ENCODE measurements around the gene RPS6KA6. TPM values are rescaled to one million over a fixed set of nuclear protein-coding genes. Genes with fewer than 3 reads are reported as not detected.

The RPS6KA6 gene
- polyA plus RNA-seq (2012; ENCODE audit: missing spikeins): 0.91 TPM

GRCh38 chrX:84187533-84188319, at the start of gene RPS6KA6:
RPS6KA6 (minus strand) TSS chrX:84188199; CDS start chrX:84187899, 300 bp downstream.
- DNase-seq (ENCODE audit: insufficient read length) (peak; percentile 23), FAIRE-seq (no peak)
- no peak for TF ChIP-seq TAF1 (IDR thresholded peaks at IDR 0.05; ENCODE audit: borderline replicate concordance, low read depth, low read length)
- no peak for TF ChIP-seq POLR2AphosphoS5 (IDR thresholded peaks at IDR 0.05; ENCODE audit: low read depth, low read length)
- TF ChIP-seq POLR2A (IDR thresholded peaks at IDR 0.05; ENCODE audit: low read depth, low read length): no peak

- no peak for TF ChIP-seq POLR2A (IDR thresholded peaks at IDR 0.05; ENCODE audit: low read depth, low read length)
- TF ChIP-seq POLR2AphosphoS5 (IDR thresholded peaks at IDR 0.05; ENCODE audit: low read depth, low read length): no peak
- no peak for TF ChIP-seq TAF1 (IDR thresholded peaks at IDR 0.05; ENCODE audit: borderline replicate concordance, low read depth, low read length)
- no peak for FAIRE-seq
- DNase-seq (ENCODE audit: insufficient read length): no peak
Observed at GRCh38 chrX:84224741-84225140, 36.7 kb upstream of the RPS6KA6 start.

- TF ChIP-seq POLR2A (IDR thresholded peaks at IDR 0.05; ENCODE audit: low read depth, low read length): no peak
- no peak for TF ChIP-seq POLR2AphosphoS5 (IDR thresholded peaks at IDR 0.05; ENCODE audit: low read depth, low read length)
- TF ChIP-seq TAF1 (IDR thresholded peaks at IDR 0.05; ENCODE audit: borderline replicate concordance, low read depth, low read length): no peak
- DNase-seq (ENCODE audit: insufficient read length) (no peak), FAIRE-seq (no peak)
Observed at GRCh38 chrX:84223261-84223660, 35.3 kb upstream of the RPS6KA6 start.

GRCh38 chrX:84221181-84221580, 33.2 kb upstream of the RPS6KA6 start:
- no peak for FAIRE-seq

GRCh38 chrX:84219551-84219950, 31.6 kb upstream of the RPS6KA6 start:
- FAIRE-seq: no peak
- DNase-seq (ENCODE audit: insufficient read length): no peak
- TF ChIP-seq POLR2AphosphoS5 (IDR thresholded peaks at IDR 0.05; ENCODE audit: low read depth, low read length): no peak
- no peak for TF ChIP-seq POLR2A (IDR thresholded peaks at IDR 0.05; ENCODE audit: low read depth, low read length)
- TF ChIP-seq TAF1 (IDR thresholded peaks at IDR 0.05; ENCODE audit: borderline replicate concordance, low read depth, low read length): no peak

More at GRCh38 chrX:84221181-84221580, 33.2 kb upstream of the RPS6KA6 start:
- no peak for DNase-seq (ENCODE audit: insufficient read length)
- TF ChIP-seq POLR2A (IDR thresholded peaks at IDR 0.05; ENCODE audit: low read depth, low read length) (no peak), TAF1 (IDR thresholded peaks at IDR 0.05; ENCODE audit: borderline replicate concordance, low read depth, low read length) (no peak), POLR2AphosphoS5 (IDR thresholded peaks at IDR 0.05; ENCODE audit: low read depth, low read length) (no peak)

- TF ChIP-seq TAF1 (IDR thresholded peaks at IDR 0.05; ENCODE audit: borderline replicate concordance, low read depth, low read length) (no peak), POLR2A (IDR thresholded peaks at IDR 0.05; ENCODE audit: low read depth, low read length) (no peak), POLR2AphosphoS5 (IDR thresholded peaks at IDR 0.05; ENCODE audit: low read depth, low read length) (no peak)
- FAIRE-seq (no peak), DNase-seq (ENCODE audit: insufficient read length) (no peak)
Observed at GRCh38 chrX:84218726-84219125, 30.7 kb upstream of the RPS6KA6 start.

GRCh38 chrX:84216881-84217280, 28.9 kb upstream of the RPS6KA6 start:
- DNase-seq (ENCODE audit: insufficient read length) (no peak), FAIRE-seq (no peak)
- TF ChIP-seq POLR2AphosphoS5 (IDR thresholded peaks at IDR 0.05; ENCODE audit: low read depth, low read length) (no peak), POLR2A (IDR thresholded peaks at IDR 0.05; ENCODE audit: low read depth, low read length) (no peak), TAF1 (IDR thresholded peaks at IDR 0.05; ENCODE audit: borderline replicate concordance, low read depth, low read length) (no peak)

- DNase-seq (ENCODE audit: insufficient read length) (no peak), FAIRE-seq (no peak)
- TF ChIP-seq TAF1 (IDR thresholded peaks at IDR 0.05; ENCODE audit: borderline replicate concordance, low read depth, low read length) (no peak), POLR2AphosphoS5 (IDR thresholded peaks at IDR 0.05; ENCODE audit: low read depth, low read length) (no peak), POLR2A (IDR thresholded peaks at IDR 0.05; ENCODE audit: low read depth, low read length) (no peak)
Observed at GRCh38 chrX:84216406-84216805, 28.4 kb upstream of the RPS6KA6 start.

- FAIRE-seq: no peak
Observed at GRCh38 chrX:84205276-84205675, 17.3 kb upstream of the RPS6KA6 start.

GRCh38 chrX:84199688-84200087, 11.7 kb upstream of the RPS6KA6 start:
- TF ChIP-seq POLR2AphosphoS5 (IDR thresholded peaks at IDR 0.05; ENCODE audit: low read depth, low read length) (no peak), POLR2A (IDR thresholded peaks at IDR 0.05; ENCODE audit: low read depth, low read length) (no peak), TAF1 (IDR thresholded peaks at IDR 0.05; ENCODE audit: borderline replicate concordance, low read depth, low read length) (no peak)
- FAIRE-seq (no peak), DNase-seq (ENCODE audit: insufficient read length) (no peak)

More at GRCh38 chrX:84205276-84205675, 17.3 kb upstream of the RPS6KA6 start:
- DNase-seq (ENCODE audit: insufficient read length): no peak
- TF ChIP-seq POLR2AphosphoS5 (IDR thresholded peaks at IDR 0.05; ENCODE audit: low read depth, low read length): no peak

- FAIRE-seq (no peak), DNase-seq (ENCODE audit: insufficient read length) (no peak)
Observed at GRCh38 chrX:84197550-84197949, 9.6 kb upstream of the RPS6KA6 start.

GRCh38 chrX:84192006-84192405, 4.0 kb upstream of the RPS6KA6 start:
- TF ChIP-seq POLR2AphosphoS5 (IDR thresholded peaks at IDR 0.05; ENCODE audit: low read depth, low read length) (no peak), TAF1 (IDR thresholded peaks at IDR 0.05; ENCODE audit: borderline replicate concordance, low read depth, low read length) (no peak), POLR2A (IDR thresholded peaks at IDR 0.05; ENCODE audit: low read depth, low read length) (no peak)
- FAIRE-seq (no peak), DNase-seq (ENCODE audit: insufficient read length) (no peak)

More at GRCh38 chrX:84197550-84197949, 9.6 kb upstream of the RPS6KA6 start:
- TF ChIP-seq POLR2AphosphoS5 (IDR thresholded peaks at IDR 0.05; ENCODE audit: low read depth, low read length) (no peak), POLR2A (IDR thresholded peaks at IDR 0.05; ENCODE audit: low read depth, low read length) (no peak), TAF1 (IDR thresholded peaks at IDR 0.05; ENCODE audit: borderline replicate concordance, low read depth, low read length) (no peak)

Measured in GM12892 (cell line).